Activated CD4-positive, alpha-beta T cell treated with anti-CD3 and anti-CD28 coated beads, Interleukin-2, amount 50 U/mL, for 16 hours (primary cell): Measurements from ENCODE around the gene MAP3K6.
"Not testable (repeated sequence)": the region's sequence is repeated elsewhere in the genome, so short reads cannot be mapped to it uniquely, and the experiment has no call there.

Experiments used
- DNase-seq: peaks from one replicate; pipeline ENCODE4 v3.0.0-alpha.2; 2020

MAP3K6 gene

DNA sequence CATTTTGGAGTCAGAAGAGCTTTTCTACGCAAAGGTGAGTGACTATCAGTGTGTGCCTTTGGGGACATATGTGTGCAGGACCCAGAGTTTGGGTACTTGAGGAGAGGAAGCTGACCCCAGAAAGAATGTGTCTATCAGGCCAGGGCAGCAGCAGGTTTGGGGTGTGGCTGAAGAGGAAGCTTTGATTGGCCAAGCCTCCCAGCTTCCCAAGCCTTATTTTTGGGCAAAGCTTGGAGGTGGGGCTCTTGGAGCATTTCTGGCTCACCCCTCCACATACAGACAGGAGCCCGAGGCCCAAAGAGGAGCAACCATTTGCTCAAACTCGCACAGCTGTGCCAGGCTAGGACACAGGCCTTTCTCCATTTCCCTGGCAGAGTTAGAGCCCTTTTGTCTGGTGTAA lies 30.3 kb upstream of the MAP3K6 start:
- DNase-seq, result no peak

DNA sequence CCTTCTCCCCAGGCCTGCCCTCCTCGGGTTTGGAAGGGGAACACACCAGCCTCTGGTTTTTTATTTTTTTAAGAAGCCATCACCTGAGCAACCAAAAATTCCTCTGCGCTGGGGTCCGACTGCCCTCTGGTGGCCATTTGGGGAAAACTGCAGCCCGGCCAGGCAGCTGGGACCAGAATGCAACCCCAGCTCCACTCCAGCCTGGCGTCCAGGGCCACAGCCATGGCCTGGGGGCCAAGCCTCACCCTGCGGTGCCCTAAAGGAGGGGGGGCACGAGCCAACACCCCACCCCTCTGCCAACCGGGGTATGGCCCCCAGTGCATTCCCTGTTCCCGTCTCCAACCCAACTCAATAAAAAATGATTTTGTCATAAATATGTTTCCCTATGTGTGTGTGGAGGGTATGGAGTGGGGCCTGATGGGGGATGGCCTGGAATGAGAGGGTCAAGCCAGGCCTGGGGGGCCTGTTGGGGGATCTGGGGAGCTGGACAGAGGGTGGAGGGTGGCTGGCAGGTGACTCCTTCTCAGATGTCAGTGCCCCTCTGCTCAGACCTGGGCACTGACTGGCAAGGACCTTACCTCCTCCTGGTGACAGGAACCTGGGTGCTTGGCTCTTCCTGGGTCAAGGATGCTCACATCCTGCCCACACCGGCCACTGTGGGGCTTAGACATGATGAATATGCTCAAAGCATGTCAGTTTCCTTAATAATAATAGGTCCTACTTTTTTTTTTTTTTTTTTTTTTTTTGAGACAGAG lies 28.9 kb upstream of the MAP3K6 start:
- DNase-seq, result peak; percentile 81

DNA sequence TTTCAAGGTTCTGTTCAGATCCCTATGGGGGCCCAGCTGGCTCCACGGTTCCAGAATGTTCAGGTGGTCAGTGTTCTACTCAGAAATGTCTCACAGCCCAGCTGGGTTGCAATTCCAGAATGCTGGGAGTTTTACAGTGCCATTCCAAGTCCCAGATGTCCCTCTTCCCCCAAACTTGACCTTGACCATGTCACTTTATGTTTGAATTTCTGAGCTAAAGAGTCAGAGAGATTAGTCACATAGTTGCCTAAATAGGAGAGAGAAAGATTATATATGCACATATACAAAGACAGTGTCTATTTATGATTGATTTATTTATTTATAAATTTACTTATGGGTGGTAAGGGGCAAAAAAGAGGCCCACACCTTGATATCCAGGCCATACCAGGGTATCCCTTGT lies 28.2 kb upstream of the MAP3K6 start:
- no peak for DNase-seq

DNA sequence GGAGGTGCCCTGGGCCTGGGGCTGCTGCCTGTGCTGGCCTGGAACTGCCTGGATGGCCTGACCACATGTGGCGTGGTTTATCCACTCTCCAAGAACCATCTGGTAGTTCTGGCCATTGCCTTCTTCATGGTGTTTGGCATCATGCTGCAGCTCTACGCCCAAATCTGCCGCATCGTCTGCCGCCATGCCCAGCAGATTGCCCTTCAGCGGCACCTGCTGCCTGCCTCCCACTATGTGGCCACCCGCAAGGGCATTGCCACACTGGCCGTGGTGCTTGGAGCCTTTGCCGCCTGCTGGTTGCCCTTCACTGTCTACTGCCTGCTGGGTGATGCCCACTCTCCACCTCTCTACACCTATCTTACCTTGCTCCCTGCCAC lies 27.5 kb upstream of the MAP3K6 start:
- no peak for DNase-seq

DNA sequence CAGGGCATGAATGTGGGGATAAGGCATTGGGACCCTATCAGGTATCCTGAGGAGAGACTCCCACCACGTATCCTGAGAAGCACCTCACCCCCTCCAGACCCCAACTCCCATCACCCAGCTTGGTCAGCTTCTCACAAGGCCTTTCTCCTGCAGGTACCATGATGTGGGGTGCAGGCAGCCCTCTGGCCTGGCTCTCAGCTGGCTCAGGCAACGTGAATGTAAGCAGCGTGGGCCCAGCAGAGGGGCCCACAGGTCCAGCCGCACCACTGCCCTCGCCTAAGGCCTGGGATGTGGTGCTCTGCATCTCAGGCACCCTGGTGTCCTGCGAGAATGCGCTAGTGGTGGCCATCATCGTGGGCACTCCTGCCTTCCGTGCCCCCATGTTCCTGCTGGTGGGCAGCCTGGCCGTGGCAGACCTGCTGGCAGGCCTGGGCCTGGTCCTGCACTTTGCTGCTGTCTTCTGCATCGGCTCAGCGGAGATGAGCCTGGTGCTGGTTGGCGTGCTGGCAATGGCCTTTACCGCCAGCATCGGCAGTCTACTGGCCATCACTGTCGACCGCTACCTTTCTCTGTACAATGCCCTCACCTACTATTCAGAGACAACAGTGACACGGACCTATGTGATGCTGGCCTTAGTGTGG lies 27.0 kb upstream of the MAP3K6 start:
- DNase-seq, result no peak

DNA sequence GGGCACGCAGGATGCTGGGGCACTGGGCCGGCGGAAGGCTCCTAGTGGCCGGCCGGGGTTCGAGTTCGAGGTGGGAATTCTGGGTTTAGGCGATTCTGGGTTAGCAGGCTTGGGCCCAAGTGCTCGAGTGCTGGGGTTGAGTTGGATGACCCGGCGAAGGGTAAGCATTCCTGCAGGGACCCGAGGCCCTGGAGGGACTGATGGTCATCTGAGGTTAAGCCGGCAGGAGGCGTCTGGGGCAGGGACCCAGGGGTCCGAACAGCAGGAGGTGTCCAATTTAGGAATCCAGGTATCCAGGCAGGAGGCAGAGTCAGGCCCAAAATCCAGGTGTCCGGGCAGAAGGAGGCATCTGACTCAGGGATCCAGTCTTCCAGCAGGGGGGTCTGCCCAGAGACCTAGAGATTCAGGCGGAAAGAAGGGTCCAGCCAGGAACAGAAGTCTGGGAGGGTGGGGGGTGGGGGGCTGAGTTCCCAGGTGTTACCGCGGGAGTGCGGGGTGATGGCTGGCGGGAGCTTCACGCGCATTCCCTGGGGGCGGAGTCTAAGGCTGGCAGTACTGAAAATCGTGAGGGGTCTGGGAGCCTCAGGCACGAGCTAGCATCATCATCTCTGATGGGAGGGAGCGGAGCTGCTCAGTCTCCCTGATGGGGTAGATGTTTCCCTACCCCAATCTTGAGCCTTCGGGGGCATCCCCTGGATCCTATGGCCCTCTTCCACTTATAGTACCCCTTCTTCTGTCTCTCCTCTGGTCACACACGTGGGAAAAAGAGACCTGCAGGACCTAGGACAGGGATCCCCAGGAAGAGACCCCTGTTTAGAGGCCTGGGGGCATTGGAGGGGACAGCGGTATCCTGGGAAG lies 26.2 kb upstream of the MAP3K6 start:
- no peak for DNase-seq

DNA sequence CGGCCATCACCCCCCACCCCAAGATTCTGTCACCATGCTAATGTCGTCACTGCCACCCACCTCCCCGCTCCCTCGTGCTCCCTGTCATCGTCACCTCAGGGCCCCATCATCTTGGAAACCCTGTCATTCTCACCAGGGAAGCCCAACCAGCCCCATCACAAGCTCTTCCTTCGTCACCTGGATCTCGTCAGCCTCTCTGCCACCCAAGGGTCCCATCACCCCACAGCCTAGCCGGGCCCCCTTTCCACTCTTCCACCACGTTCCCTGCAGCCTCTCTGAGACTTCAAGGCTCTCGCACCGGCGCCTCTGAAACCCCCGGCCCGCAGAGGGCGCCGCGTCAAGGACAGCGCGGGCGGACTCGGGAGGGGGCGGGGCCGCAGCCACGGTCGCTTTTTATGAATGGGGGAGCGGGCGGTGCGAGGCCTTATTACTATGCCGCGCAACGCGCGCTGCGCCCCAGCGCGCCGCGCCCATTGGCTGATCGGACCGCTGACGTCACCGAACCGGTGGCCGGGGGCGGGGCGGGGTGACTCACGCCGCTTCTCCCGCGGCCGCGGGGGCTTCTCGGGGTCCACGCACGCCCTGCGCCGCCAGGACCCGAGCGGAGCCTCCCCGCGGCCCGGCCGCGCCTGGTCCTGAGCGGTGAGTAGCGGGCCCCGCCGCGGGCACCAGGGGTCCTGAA lies 25.5 kb upstream of the MAP3K6 start, which contains the start of gene GPR3:
Gene GPR3 (plus strand): TSS at position 527 of the 682 bp plus-strand sequence. CDS start 1,177 bp downstream, outside the sequence.
- peak; percentile 94 for DNase-seq

DNA sequence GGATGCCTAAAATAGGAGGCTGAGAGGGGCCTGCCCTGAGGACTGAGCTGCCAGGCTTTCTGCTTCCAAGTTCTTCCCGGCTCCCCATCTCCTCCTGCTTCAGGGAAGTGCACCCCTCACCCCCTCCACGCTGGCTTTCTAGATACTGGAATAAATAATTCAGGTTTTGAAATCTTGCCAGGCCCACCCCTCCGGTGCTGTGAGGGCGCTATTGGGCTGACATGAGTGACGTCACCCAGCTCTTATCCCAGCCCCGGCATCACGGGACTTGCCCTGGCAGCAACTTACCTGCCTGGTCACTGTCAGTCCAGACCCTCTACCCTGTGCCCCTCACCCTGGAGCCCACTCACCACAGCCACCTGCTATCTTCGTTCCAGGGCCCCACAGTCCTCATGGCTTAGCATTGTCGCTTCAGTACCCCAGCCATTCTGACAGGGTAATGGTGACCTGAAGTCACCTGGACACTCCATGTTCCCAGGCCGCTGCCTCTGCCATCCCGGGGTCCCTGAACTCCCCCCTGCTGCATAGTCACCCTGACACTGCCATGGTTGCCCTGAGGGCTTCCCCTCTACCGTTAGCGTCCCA lies 24.8 kb upstream of the MAP3K6 start:
- peak; percentile 18 for DNase-seq

DNA sequence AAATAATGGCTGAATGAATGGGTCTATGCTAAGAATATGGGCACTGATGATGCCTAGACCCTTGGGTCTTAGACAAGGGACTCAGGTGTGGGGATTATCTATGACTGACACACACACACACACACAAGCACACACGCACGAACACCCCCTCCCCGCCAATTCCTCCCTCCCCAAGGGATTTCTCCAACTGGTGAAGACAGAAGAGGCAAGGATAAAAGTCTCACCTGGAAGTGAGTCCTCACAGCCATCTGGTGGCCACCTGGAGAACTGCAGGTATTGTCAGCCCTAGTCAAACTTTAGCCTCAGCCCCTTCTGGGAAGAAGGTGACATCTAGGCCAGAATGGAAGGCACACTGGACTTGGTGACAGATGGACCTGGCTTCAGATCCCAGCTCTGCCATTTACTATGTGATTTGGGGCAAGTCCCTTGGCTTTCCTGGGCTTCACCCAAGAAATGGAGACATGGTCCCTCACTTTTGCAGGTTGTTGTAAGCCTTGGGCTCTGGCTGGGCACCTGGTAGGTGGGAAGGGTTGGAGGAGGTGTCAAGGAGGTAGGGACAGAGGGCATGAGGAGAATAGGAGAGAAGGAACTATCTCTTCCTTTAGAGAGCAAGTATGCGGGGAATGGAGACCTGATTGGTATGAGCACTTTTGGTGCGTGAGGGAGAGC lies 21.7 kb upstream of the MAP3K6 start:
- peak; percentile 69 for DNase-seq

DNA sequence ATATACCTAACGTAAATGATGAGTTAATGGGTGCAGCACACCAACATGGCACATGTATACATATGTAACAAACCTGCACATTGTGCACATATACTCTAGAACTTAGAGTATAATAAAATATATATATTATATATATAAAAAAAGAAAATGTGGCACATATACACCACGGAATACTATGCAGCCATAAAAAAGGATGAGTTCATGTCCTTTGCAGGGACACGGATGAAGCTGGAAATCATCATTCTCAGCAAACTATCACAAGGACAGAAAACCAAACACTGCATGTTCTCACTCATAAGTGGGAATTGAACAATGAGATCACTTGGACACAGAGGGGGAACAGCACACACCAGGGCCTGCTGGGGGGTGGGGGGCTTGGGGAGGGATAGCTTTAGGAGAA lies 18.0 kb upstream of the MAP3K6 start:
- not testable (repeated sequence) for DNase-seq

DNA sequence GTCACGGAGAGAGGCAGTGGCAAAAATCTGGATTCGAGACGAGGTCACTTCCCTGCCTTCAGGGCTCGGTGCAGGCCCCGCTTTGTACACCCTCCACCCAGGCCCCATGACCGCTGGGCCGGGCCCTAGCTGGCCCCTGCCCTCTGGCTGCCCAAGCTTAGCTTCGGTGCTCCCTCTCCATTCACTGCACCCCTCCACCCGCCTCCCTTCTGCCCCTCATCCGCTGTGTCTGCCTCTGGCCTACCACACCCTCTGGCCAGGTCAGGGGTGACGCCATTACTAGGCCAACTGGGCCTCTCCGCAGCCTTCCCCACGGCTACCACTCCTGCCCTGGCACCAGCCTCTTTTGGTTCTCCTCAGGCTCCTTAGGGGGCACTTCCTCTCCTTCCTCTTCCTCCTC lies 16.9 kb upstream of the MAP3K6 start:
- no peak for DNase-seq

DNA sequence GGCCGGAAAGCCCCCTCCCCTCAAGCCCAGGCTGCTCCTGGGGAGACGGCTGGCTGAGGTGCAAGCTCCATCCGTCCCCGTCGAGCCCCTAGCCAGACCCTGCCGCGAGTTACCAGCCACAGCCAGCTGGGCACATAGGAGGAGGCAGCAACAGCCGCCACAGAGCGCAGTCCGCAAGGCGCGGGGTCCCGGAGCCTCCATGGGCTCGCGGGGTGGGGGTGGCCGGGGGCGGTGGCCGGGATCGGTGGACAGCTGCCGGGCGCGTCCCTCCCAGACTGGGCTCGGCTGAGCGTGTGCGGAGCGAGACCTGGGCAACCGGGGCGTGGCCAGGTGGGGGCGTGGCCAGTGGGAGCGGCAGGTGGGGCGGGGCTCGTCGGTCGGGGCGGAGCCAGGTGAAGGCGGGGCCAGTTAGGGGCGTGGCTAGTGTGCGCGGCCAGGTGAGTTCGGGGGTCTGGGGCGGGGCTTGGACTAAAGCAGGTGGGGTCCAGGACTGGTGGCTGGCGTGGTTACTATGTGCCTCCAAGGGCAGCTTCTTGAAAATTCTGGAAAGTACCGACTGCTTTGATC lies 16.4 kb upstream of the MAP3K6 start, which contains the start of gene CD164L2:
Gene CD164L2 (minus strand): TSS at position 295 of the 567 bp plus-strand sequence. CDS start 94 bp downstream, at position 201.
- peak; percentile 40 for DNase-seq

DNA sequence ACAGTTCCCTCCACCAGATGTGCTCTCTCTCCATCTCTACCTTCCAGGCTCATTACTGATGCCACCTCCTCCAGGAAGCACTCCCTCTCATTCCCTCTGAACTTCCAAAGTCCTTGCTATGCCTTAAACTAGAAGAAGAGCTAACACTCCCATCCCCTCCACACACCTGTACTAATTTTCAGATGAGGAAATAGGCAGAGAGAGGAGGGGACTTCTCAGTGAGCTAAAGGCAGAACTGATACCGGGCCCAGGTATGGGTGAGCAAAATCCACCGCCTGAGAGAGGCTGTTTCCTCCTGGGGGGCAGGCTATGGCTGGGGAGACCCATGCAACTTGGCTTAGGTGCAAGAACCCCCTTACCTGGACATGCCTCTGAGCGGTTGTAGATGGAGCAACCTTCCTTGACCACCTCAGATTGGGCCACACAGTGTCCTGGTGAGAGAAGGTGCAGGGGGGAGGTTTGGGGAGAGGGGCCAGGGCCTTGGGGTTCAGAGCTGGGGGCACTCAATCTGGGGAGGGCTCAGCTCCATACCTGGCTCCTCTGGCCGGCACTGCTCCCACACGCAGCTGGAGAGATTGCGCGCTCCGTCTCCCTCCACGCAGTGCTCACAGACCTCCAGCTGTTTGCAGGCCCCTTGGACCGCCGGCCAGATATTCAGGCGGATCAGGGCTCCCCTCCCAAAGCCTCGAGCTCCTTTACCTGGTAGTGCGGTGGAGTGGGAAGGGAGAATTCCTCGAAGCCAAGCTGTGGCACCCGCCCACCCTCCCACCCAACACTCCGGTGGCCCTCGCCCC lies 15.4 kb upstream of the MAP3K6 start:
- no peak for DNase-seq

DNA sequence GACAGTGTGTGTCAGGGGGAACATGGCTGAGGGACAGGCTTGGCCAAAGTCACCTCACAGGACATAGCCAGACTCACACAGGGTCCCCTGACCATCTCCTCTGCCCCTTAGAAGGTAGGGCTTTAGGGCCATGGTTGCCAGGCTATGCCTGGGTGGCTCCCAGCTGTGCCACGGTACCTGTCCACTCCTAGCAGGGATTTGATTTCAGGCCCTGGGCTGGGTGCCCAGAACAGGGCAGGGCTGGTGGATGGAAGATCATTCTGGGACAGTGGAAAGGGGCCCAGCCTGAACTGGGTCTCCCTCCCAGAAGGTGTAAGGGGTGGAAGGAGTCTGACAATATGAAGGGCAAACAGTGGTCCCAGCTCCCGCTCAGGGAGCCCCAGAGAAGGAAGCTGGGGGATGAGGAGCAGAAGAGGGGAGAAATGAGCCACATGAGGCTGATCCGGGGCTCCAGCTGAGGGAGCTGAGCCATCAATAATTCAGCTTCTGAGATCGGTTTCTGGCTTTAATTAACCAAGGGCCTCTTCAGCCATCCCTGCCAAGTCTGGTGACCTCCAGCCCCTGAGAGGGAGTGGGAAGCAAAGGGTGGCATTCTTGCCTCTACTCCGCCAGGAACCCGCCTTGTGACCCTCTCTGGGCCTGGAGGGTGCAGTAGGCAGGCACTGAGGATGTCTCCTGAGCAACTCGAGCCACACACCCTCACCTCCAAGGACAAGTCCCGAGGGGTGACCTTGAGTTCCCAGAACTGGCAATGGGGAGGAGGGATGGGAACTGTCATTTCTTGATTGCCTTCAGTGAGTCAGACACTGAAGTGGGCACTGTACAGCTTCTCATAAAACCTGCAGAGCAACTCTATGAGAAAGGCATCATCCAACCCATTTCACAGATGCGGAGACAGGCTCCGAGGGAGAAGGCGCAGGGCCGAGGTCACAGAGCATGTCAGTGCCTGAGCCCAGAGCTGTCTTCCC lies 14.3 kb upstream of the MAP3K6 start:
- no peak for DNase-seq

DNA sequence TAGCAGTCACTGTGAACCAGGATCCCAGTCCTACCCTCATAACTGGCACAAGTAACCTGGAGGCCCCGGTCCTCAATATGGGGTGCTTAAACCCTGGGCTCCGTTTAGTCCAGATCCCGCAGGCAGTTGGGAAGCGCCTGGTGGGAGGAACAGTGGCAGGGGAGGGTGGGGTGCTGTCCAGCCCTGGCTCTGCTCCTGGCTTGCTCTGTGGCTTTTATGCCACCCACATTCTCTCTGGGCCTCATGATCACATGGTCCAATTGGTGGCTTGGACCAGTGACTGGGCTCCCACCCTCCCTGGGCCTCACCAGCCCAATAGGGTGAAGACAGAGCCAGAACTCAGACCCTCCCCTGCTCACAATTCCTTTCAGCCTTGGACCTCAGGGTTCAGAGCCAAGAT lies 13.5 kb upstream of the MAP3K6 start:
- DNase-seq, result no peak

DNA sequence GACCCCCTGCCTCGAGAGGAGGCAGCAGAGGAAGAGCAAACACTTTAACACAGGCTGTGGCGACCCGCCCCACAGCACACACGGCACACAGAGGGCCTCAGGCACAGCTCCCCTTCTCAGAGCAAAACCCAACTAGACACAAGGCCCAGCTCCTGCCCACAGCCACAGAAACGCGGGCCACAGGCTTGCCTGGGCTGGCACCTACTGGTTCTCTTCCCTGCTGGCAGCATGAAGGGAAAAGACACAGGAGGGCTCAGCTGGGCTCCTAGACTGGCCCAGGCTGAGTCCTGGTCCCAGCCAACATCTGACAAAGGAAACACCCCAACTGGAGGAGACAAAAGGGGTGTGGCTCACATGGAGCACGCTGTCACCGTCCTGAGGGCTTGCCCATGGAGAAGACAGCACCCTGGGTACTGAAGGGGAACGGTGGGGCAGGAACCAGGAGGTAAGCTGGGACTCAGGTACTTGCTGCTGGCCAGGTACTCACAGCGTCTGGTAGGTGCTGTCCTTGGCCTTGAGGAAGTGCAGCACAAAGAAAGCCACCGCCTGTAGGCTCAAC lies 12.9 kb upstream of the MAP3K6 start:
- DNase-seq, result no peak

DNA sequence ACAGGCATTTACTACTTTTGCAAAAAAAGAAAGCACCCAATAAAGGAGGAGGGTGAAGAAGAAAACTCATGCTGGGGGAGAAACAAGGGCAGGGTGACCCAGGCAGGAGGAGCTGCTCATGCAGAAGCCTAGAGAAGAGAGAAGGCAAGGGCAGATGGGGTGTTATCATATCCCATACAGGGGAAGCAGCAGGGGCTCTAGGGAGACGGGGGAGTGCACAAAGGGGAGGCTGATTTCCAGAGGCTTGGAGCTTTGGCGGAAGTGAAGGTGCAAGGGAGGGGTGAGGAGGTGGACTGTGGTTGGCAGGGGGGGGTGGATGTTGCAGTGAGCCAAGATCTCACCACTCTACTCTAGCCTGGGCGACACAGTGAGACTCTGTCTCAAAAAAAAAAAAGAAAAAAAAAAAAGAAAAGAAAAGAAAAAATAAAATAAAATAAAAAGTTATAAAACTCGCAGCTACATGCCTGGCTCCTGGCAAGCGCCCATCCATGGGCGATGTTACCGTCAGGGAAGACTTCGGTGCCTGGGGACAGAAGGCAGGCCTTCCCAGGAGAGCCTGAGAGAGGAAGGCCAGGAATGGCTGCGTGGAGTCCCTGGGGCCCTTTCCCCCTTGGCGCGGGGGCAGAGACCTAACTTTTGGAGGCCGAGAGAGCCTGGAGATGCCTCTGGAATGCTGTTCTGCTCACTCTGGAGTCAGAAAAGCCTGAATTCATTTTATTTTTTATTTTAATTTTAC lies 11.2 kb upstream of the MAP3K6 start:
- DNase-seq, result no peak

DNA sequence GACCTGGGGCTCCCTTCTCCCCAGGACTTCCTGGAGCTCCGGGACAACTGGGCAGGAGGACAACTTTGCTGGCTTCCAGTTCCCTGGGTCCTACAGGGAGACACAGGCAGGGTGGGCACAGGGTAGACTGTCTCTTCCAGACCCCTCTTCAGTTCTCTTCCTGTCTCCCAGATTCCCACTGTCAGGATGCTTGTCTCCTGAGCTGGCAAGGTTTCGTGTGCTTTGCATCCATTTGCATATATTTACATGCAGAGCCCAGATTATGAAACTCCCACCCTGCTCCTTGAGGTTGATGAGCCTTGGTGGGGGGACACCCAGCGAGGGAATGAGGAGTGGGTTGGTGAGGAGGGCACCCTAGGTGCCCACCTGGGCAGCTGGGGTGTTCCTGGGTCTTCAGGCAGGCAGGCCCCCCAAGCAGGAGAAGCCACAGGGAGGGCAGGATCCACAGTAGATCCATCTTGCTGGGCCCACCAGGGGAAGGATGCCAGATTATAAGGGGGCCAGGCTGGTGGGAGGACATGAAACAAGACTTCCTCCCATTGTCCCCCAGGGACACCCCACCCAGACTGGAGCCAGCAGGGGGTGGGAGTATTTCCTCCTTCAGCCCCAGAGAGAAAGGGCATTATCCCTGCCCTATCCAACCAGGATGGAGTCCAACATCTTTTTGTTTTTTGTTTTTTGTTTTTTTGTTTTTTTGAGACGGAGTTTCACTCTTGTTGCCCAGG lies 7.8 kb upstream of the MAP3K6 start, which contains the start of gene FCN3:
Gene FCN3 (minus strand): TSS at position 463 of the 725 bp plus-strand sequence. CDS start 6 bp downstream, at position 457.
- DNase-seq, result no peak
